NB4 (cell line): Measurements from ENCODE around the gene DGKB.

Experiments
- DNase-seq: peaks from one replicate; pipeline ENCODE4 v3.0.0; 2010; ENCODE audit warnings: low read depth
- H3K4me3 ChIP-seq: one replicate; pipeline ENCODE4 v1.5.1; 2011; ENCODE audit warnings: mild to moderate bottlenecking, low read depth, low read length, moderate library complexity
- MYC ChIP-seq: IDR thresholded peaks from 2 replicates; pipeline ENCODE4 v1.6.1; 2011; ENCODE audit warnings: low read depth, low read length
- POLR2A ChIP-seq: IDR thresholded peaks from 2 replicates; pipeline ENCODE4 v1.6.1; 2011; ENCODE audit warnings: mild to moderate bottlenecking; ENCODE audit not compliant: insufficient read length; ENCODE audit errors: extremely low read depth
- TF ChIP-seq, protein P1 (sequence below): IDR thresholded peaks from 2 replicates; pipeline ENCODE4 v1.6.1; 2011; ENCODE audit warnings: low read depth, low read length
- TF ChIP-seq, protein P2 (sequence below): IDR thresholded peaks from one replicate; pipeline ENCODE4 v1.5.1; 2012; ENCODE audit warnings: low read depth, low read length

DGKB gene

DNA sequence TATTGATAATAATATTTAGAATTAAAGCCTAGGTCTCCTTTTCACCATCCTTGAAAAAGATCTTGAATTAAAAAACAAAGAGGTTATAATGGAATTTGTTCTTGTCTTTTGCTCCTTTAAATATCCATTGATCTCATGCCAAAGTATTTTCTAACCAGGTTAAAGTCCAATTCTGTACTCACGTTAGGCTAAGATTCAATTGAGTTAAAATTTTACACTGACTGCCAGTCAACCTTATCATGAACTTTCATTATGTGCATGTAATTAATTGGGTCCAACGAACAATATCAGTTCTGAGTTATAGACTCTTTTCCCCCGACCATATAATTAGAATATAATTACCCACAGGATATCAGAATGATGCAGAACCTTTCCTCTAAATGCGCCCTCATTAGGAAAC lies 266.6 kb downstream of the DGKB start:
- H3K4me3 ChIP-seq, result no peak overlapping the region
- DNase-seq, result no peak
- TF ChIP-seq, protein P1, sequence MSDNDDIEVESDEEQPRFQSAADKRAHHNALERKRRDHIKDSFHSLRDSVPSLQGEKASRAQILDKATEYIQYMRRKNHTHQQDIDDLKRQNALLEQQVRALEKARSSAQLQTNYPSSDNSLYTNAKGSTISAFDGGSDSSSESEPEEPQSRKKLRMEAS, result no peak

DNA sequence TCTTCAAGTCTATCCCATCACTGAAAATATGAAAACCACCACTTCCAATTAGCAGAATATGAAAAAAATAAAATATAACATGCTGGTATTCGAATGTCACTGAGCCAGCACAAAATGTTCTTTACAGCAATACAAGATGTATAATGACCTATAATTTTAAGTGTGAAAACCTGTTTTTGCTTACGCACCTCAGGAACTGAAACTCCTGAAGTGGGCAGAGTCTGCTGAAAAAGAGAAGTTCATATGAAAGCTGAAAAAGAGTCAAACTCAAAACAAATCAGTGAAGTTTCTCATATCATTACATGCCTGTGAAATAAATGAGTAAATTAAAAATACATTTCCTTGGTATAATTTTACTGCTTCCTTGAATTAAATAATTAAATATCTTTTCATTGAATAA lies 272.5 kb downstream of the DGKB start:
- no peak for DNase-seq
- TF ChIP-seq POLR2A, result no peak
- TF ChIP-seq, protein P2, sequence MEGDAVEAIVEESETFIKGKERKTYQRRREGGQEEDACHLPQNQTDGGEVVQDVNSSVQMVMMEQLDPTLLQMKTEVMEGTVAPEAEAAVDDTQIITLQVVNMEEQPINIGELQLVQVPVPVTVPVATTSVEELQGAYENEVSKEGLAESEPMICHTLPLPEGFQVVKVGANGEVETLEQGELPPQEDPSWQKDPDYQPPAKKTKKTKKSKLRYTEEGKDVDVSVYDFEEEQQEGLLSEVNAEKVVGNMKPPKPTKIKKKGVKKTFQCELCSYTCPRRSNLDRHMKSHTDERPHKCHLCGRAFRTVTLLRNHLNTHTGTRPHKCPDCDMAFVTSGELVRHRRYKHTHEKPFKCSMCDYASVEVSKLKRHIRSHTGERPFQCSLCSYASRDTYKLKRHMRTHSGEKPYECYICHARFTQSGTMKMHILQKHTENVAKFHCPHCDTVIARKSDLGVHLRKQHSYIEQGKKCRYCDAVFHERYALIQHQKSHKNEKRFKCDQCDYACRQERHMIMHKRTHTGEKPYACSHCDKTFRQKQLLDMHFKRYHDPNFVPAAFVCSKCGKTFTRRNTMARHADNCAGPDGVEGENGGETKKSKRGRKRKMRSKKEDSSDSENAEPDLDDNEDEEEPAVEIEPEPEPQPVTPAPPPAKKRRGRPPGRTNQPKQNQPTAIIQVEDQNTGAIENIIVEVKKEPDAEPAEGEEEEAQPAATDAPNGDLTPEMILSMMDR, result no peak
- TF ChIP-seq MYC, result no peak
- TF ChIP-seq, protein P1, result no peak
- no peak overlapping the region for H3K4me3 ChIP-seq

DNA sequence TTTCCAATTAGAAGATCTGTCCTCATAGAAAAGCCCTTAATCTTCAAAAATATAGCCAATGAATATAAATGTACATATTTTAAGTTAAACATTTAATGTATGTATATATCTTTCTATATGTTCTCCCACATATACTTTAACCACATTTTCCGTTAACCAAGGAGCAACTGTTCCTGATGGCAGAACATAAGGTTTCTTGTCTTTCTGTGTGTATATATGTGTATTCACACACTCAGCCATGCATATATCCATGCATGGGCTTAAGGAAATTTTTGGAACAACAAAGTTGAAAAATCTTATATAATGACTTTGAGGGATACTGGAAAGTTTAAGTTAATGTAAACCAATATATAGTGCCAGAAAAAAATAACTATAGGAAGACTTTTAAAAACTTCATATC lies 274.0 kb downstream of the DGKB start:
- TF ChIP-seq, protein P2, result no peak
- TF ChIP-seq MYC (no peak), POLR2A (no peak)
- TF ChIP-seq, protein P1, result no peak
- no peak for DNase-seq
- no peak overlapping the region for H3K4me3 ChIP-seq

DNA sequence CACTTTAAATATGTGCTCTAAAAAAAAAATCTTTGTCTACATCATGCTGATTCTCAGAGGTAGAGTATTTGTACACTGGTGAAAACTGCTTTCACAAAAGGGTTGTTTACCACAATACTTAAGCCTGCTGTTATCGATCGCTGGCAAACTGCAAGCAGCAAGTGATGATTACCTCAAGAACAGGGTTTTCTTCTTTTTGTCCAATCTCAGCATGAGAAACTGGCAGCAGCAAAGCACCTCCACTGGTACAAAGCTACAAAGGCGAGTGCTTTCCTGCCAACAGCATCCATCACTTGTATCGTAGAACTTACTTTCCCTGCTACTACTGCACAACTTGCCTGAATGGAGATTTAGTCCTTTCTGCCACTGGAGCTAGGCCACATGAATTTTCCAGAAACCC lies 276.5 kb downstream of the DGKB start:
- TF ChIP-seq POLR2A (no peak), MYC (no peak)
- TF ChIP-seq, protein P1, result no peak
- TF ChIP-seq, protein P2, result no peak
- no peak overlapping the region for H3K4me3 ChIP-seq

DNA sequence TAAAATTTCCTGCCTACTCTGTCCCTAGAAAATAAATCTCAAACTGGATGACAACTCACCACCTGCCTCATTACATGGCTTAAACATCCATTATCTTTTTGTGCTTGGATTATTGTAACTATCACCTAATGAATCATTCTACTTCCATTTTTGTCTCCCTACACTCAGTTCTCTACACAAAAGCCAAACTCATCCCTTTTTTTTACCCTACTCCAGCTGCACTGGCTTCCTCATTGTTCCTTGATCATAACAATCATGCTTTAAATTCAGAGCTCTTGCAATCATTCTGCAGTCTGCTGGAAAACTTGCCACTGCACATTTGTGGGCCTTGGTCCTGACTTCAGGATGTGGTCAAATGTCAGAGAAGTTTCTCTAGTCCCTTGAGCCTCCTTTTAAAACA lies 280.0 kb downstream of the DGKB start:
- TF ChIP-seq, protein P1, result no peak
- TF ChIP-seq POLR2A (no peak), MYC (no peak)
- TF ChIP-seq, protein P2, result no peak
- H3K4me3 ChIP-seq, result no peak overlapping the region
- DNase-seq, result no peak

More for the DNA sequence above, 276.5 kb downstream of the DGKB start:
- no peak for DNase-seq

DNA sequence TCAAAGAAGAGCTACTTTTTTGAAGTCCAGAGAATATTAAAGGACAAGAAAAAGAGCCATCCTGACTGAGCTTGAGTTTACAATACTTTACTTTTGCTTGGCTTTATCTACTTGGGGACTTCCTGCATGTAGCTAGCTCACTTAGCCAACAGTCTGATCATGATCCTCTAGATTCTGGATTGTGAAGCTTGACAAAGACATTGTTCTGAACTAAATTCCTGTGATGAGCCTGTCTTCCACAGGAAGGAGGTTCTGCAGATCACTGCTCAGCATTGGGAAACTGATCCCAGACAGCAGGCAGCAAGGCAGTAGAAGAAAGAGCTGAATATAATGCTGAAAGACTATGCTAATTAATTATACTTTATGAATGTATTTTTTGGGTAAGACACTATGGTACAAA lies 296.4 kb downstream of the DGKB start:
- H3K4me3 ChIP-seq, result no peak overlapping the region
- DNase-seq, result no peak
- no peak for TF ChIP-seq MYC
- TF ChIP-seq, protein P1, result no peak
- TF ChIP-seq, protein P2, result no peak
- no peak for TF ChIP-seq POLR2A
